Neural crest cell (in vitro differentiated cells): ENCODE measurements around the gene MTX1. TPM values are rescaled to one million over a fixed set of nuclear protein-coding genes. Genes with fewer than 3 reads are reported as not detected.
"Not testable (repeated sequence)": the region's sequence is repeated elsewhere in the genome, so short reads cannot be mapped to it uniquely, and the experiment has no call there.

ENCODE experiments used
- DNase-seq: peaks from one replicate; pipeline ENCODE4 v3.0.0; 2021; ENCODE audit warnings: low read depth, mixed read lengths, low spot score
- H3K27ac Mint-ChIP-seq: one replicate; pipeline ENCODE4 v1.8.0; 2021; ENCODE audit warnings: mild to moderate bottlenecking, mixed read lengths; ENCODE audit not compliant: unreplicated experiment
- H3K27me3 Mint-ChIP-seq: 2 replicates; pipeline ENCODE4 v1.8.0; 2021; ENCODE audit warnings: low read depth, mild to moderate bottlenecking, mixed read lengths
- H3K36me3 Mint-ChIP-seq: 2 replicates; pipeline ENCODE4 v1.8.0; 2021; ENCODE audit warnings: low read depth, mild to moderate bottlenecking, mixed read lengths
- H3K4me1 Mint-ChIP-seq: 2 replicates; pipeline ENCODE4 v1.8.0; 2021; ENCODE audit warnings: mixed read lengths
- H3K4me3 Mint-ChIP-seq: one replicate; pipeline ENCODE4 v1.8.0; 2021; ENCODE audit warnings: mild to moderate bottlenecking, mixed read lengths
- H3K9me3 Mint-ChIP-seq: 2 replicates; pipeline ENCODE4 v1.8.0; 2021; ENCODE audit warnings: mixed read lengths
- total RNA-seq: library from RNA; stranded (reverse); gene quantifications from 2 replicates; pipeline ENCODE4 v1.2.1, GENCODE V29; 2021
- TF ChIP-seq, protein P1 (sequence below): fragments of 200-600 bp; sonication (generic); conservative IDR thresholded peaks from 2 replicates; pipeline ENCODE4 v1.5.0; 2021; ENCODE audit warnings: antibody characterized with exemption, mild to moderate bottlenecking

MTX1 gene
- total RNA-seq, 1 donor from 2014 or later = 38.3 TPM

- H3K4me3 Mint-ChIP-seq = peak within 1 kb of the TSS; percentile 94
- TF ChIP-seq, protein P1, sequence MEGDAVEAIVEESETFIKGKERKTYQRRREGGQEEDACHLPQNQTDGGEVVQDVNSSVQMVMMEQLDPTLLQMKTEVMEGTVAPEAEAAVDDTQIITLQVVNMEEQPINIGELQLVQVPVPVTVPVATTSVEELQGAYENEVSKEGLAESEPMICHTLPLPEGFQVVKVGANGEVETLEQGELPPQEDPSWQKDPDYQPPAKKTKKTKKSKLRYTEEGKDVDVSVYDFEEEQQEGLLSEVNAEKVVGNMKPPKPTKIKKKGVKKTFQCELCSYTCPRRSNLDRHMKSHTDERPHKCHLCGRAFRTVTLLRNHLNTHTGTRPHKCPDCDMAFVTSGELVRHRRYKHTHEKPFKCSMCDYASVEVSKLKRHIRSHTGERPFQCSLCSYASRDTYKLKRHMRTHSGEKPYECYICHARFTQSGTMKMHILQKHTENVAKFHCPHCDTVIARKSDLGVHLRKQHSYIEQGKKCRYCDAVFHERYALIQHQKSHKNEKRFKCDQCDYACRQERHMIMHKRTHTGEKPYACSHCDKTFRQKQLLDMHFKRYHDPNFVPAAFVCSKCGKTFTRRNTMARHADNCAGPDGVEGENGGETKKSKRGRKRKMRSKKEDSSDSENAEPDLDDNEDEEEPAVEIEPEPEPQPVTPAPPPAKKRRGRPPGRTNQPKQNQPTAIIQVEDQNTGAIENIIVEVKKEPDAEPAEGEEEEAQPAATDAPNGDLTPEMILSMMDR = no peak
- H3K36me3 Mint-ChIP-seq = peaks cover 13% of the 10 kb centered on the region
- H3K4me1 Mint-ChIP-seq = peaks cover 48% of the 10 kb centered on the region
- H3K27ac Mint-ChIP-seq = peak within 1 kb of the TSS; percentile 98
- DNase-seq = peak; percentile 55
- peaks cover 47% of the 10 kb centered on the region for H3K27me3 Mint-ChIP-seq
- no peaks in the 10 kb centered on the region for H3K9me3 Mint-ChIP-seq
Measured at GRCh38 chr1:155207806-155208540, 522 bp upstream of the MTX1 start, which contains the start of gene THBS3. Gene THBS3, minus strand, starts transcription at chr1:155207897. Its CDS starts 21 bp downstream, at chr1:155207876.

DNA sequence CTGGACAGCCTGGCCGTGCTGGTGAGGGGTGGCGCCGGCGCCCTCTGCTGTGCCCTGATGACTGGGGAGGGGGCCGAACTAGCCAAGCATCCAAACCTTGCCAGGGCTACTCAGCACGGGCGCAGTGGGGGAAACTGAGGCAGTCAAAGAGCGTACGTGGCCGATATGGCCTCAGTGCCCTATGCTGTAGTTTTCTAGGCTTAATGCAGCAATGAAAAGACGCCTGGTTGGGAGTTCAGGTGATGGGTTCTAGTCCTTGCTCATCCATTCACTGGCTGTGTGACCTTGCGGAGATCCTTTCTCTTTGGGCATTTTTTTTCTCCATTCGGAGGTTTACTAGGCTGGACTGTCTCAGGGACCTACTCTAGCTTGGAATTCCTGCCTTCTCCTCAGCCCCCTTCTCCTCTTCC is 822 bp downstream of the MTX1 start:
- peaks cover 10% of the 10 kb centered on the region for H3K36me3 Mint-ChIP-seq
- H3K27ac Mint-ChIP-seq = peak overlapping the region; percentile 95
- no peaks in the 10 kb centered on the region for H3K9me3 Mint-ChIP-seq
- no peak for DNase-seq
- TF ChIP-seq, protein P1 = no peak
- H3K4me1 Mint-ChIP-seq = peaks cover 44% of the 10 kb centered on the region
- H3K27me3 Mint-ChIP-seq = peaks cover 44% of the 10 kb centered on the region
- H3K4me3 Mint-ChIP-seq = peak overlapping the region; percentile 94

DNA sequence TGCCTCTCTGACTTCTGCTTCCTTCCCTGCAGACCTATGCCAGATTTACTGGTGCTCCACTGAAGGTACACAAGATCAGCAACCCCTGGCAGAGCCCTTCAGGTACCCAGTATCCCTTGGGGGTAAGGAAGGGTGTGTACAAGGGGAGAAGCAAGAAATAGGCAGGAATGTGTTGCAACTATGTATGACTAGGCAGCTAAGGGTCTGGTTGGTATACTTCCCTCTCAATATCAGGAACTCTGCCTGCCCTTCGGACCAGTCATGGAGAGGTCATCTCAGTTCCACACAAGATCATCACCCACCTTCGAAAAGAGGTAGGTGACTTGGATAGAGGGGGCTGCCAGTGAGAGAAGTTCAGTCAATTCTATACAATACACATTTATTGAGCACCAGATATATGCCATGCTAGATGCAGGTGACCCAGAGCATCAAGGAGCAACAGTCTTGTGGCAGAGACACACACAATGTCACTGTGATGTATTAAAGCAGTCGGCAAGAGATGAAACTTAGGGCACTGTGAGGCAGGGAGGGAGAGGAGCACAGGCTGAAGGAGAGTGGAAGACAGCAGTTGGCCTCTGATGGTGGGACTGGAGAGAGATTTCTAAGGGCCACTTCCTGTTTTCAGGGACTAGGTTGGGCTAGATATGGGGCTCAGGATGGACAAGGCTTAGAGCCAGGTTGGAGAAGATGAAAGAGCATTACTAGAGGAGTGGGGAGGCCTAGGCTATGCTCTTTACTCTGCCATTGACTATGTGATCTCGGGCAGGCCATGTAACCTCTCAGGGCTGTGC is 2.0 kb downstream of the MTX1 start:
- peaks cover 37% of the 10 kb centered on the region for H3K27me3 Mint-ChIP-seq
- no peak for DNase-seq
- H3K9me3 Mint-ChIP-seq = no peaks in the 10 kb centered on the region
- H3K36me3 Mint-ChIP-seq = peaks cover 14% of the 10 kb centered on the region
- H3K4me3 Mint-ChIP-seq = peak overlapping the region; percentile 94
- peak overlapping the region; percentile 22 for H3K27ac Mint-ChIP-seq
- H3K4me1 Mint-ChIP-seq = peaks cover 44% of the 10 kb centered on the region
- TF ChIP-seq, protein P1 = no peak

- H3K4me1 Mint-ChIP-seq = peaks cover 37% of the 10 kb centered on the region
- DNase-seq, H3K9me3 Mint-ChIP-seq: not testable (repeated sequence)
- H3K27ac Mint-ChIP-seq = peak overlapping the region; percentile 71
- peaks cover 32% of the 10 kb centered on the region for H3K27me3 Mint-ChIP-seq
- peaks cover 14% of the 10 kb centered on the region for H3K36me3 Mint-ChIP-seq
- H3K4me3 Mint-ChIP-seq = peak overlapping the region; percentile 94
Measured at GRCh38 chr1:155211381-155212050, 3.0 kb downstream of the MTX1 start.

DNA sequence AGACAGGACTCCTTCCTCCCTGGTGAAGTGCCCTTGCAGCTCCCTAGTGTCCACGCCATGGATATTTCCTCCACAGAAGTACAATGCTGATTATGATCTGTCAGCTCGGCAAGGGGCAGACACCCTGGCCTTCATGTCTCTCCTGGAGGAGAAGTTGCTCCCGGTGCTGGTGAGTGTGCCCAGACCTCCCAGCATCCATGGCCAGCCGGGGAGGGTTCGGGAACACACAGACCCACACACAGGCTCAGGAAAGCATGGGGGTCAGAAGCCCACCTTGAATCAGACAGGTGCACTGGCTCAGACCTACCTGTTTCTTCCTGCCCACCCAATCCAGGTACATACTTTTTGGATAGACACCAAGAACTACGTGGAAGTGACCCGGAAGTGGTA is 3.6 kb downstream of the MTX1 start:
- Mint-ChIP-seq H3K4me1 (peaks cover 32% of the 10 kb centered on the region), H3K27me3 (peaks cover 28% of the 10 kb centered on the region), H3K36me3 (peaks cover 11% of the 10 kb centered on the region), H3K4me3 (peak overlapping the region; percentile 94)
- not testable (repeated sequence) for DNase-seq, H3K9me3 Mint-ChIP-seq, H3K27ac Mint-ChIP-seq

- H3K36me3 Mint-ChIP-seq, H3K27me3 Mint-ChIP-seq, H3K27ac Mint-ChIP-seq, H3K9me3 Mint-ChIP-seq, DNase-seq: not testable (repeated sequence)
- Mint-ChIP-seq H3K4me3 (peak overlapping the region; percentile 47), H3K4me1 (peaks cover 23% of the 10 kb centered on the region)
Measured at GRCh38 chr1:155214702-155215101, 6.2 kb downstream of the MTX1 start.
